CD4-positive, alpha-beta T cell treated with Interleukin-2 at 100 ng/mL for 4 hours (primary cell): Measurements from ENCODE around the gene IL21.
"Not testable (repeated sequence)": the region's sequence is repeated elsewhere in the genome, so short reads cannot be mapped to it uniquely, and the experiment has no call there.

Source experiments
- DNase-seq: peaks from one replicate; pipeline ENCODE4 v3.0.0-alpha.2; 2020; ENCODE audit warnings: low spot score

The IL21 gene

GRCh38 chr4:122577808-122578781, 42.8 kb downstream of the IL21 start:
- peak; percentile 70 for DNase-seq

DNA sequence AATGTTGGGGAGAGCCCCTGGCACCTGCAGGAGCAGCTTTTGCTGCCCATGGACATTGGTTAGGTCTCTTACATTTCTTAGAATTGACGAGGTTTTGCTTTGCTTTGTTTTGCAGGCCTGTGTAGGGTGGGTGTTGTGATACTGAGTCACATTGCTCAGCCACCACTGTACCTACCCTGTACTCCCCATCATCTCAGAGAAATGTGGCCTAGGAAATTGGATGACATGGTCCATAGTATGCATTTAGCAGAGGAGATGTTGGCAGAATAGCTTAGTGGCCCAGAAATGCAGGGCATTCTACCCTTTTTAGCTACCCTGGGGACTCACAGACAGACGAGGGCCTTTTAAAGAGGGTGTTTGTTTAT, 43.7 kb downstream of the IL21 start:
- no peak for DNase-seq

- peak; percentile 71 for DNase-seq
These were observed 44.3 kb downstream of the IL21 start for GRCh38 chr4:122576261-122577188.

DNA sequence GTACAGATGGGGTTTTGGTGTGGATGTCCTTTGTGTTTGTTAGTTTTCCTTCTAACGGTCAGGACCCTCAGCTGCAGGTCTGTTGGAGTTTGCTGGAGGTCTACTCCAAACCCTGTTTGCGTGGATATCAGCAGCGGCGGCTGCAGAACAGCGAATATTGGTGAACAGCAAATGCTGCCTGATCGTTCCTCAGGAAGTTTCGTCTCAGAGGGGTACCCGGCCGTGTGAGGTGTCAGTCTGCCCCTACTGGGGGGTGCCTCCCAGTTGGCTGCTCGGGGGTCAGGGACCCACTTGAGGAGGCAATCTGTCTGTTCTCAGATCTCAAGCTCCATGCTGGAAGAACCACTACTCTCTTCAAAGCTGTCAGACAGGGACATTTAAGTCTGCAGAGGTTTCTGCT, 46.5 kb downstream of the IL21 start:
- DNase-seq, result not testable (repeated sequence)

DNA sequence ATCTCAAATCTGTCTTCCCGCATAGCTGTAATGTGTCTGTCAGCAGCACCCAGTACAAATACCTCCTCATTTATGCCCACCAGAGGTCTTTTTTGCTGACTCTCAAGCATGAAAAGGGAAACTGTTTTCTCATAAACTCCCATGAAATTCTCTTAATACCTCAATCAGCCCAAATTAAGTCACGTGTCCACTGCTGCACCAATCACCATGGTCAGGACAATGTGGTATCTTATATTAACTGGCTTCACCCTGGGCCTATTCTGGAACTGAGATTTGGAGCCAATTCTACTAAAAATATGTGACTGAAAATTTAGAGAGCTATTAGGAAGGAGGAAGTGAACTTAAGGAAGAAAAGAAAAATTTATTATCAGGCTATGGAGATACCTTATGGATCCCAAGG, 58.4 kb downstream of the IL21 start:
- no peak for DNase-seq
